NCI-H748 treated with DMSO at 0.1 percent for 48 hours (cell line): Measurements from ENCODE around the gene PCSK1.
"Not testable (repeated sequence)": the region's sequence is repeated elsewhere in the genome, so short reads cannot be mapped to it uniquely, and the experiment has no call there.

Experiments used
- DNase-seq: peaks from one replicate; lab custom pipeline; 2025; lab: John Stamatoyannopoulos, UW

Gene PCSK1

GRCh38 chr5:96426831-96427230, 6.2 kb downstream of the PCSK1 start:
- DNase-seq: no peak

- DNase-seq: no peak
Observed at GRCh38 chr5:96425443-96425842, 7.6 kb downstream of the PCSK1 start.

GRCh38 chr5:96415897-96416296, 17.2 kb downstream of the PCSK1 start:
- DNase-seq: no peak

GRCh38 chr5:96412868-96413449, 20.1 kb downstream of the PCSK1 start:
- DNase-seq: no peak

GRCh38 chr5:96410013-96410412, 23.0 kb downstream of the PCSK1 start:
- no peak for DNase-seq

- DNase-seq: no peak
Observed at GRCh38 chr5:96408841-96409538, 24.1 kb downstream of the PCSK1 start.

GRCh38 chr5:96408210-96408777, 24.8 kb downstream of the PCSK1 start:
- no peak for DNase-seq

- no peak for DNase-seq
Observed at GRCh38 chr5:96407436-96407835, 25.6 kb downstream of the PCSK1 start.

- DNase-seq: no peak
Observed at GRCh38 chr5:96404191-96404867, 28.7 kb downstream of the PCSK1 start.

GRCh38 chr5:96402500-96402899, 30.5 kb downstream of the PCSK1 start:
- DNase-seq: no peak

GRCh38 chr5:96396878-96397277, 36.2 kb downstream of the PCSK1 start:
- DNase-seq: no peak

GRCh38 chr5:96395295-96395694, 37.8 kb downstream of the PCSK1 start:
- not testable (repeated sequence) for DNase-seq

- DNase-seq: no peak
Observed at GRCh38 chr5:96391921-96392320, 41.1 kb downstream of the PCSK1 start.

- DNase-seq: no peak
Observed at GRCh38 chr5:96388176-96388575, 44.9 kb downstream of the PCSK1 start.

GRCh38 chr5:96387616-96388015, 45.4 kb downstream of the PCSK1 start:
- DNase-seq: no peak

- no peak for DNase-seq
Observed at GRCh38 chr5:96385538-96385937, 47.5 kb downstream of the PCSK1 start.

GRCh38 chr5:96384353-96384752, 48.7 kb downstream of the PCSK1 start:
- no peak for DNase-seq

GRCh38 chr5:96381526-96381925, 51.5 kb downstream of the PCSK1 start:
- peak; percentile 19 for DNase-seq

- DNase-seq: no peak
Observed at GRCh38 chr5:96379896-96380295, 53.2 kb downstream of the PCSK1 start.

GRCh38 chr5:96377597-96377996, 55.5 kb downstream of the PCSK1 start:
- no peak for DNase-seq

GRCh38 chr5:96377167-96377566, 55.9 kb downstream of the PCSK1 start:
- DNase-seq: no peak

- no peak for DNase-seq
Observed at GRCh38 chr5:96374653-96375052, 58.4 kb downstream of the PCSK1 start.

- no peak for DNase-seq
Observed at GRCh38 chr5:96373381-96373733, 59.7 kb downstream of the PCSK1 start.
